GM12891 (cell line): ENCODE results near the gene C1QBP. TPM values are rescaled to one million over a fixed set of nuclear protein-coding genes. Genes with fewer than 3 reads are reported as not detected.

Experiments used
- DNase-seq: peaks from one replicate; pipeline ENCODE4 v3.0.0; 2011; ENCODE audit warnings: low spot score; ENCODE audit not compliant: insufficient read length
- FAIRE-seq: peaks from 2 replicates; lab custom pipeline; 2011; peaks lifted over from hg19 to GRCh38; lab: Jason Lieb, UNC
- PAX5 ChIP-seq: IDR thresholded peaks from 2 replicates; pipeline ENCODE4 v1.6.1; 2011; ENCODE audit warnings: low read length, moderate library complexity, mild to moderate bottlenecking; ENCODE audit not compliant: insufficient read depth, severe bottlenecking
- POLR2A ChIP-seq: IDR thresholded peaks from 2 replicates; pipeline ENCODE4 v1.6.1; 2011; ENCODE audit warnings: low read depth, low read length, control low read depth
- POLR2AphosphoS5 ChIP-seq: IDR thresholded peaks from 2 replicates; pipeline ENCODE4 v1.6.1; 2011; ENCODE audit warnings: low read depth, low read length, control low read depth
- POU2F2 ChIP-seq: IDR thresholded peaks from 2 replicates; pipeline ENCODE4 v1.6.1; 2011; ENCODE audit warnings: low read depth, mild to moderate bottlenecking, control low read depth, low read length, moderate library complexity
- SPI1 ChIP-seq: IDR thresholded peaks from 2 replicates; pipeline ENCODE4 v1.6.1; 2011; ENCODE audit warnings: low read depth, low read length, control low read depth
- TAF1 ChIP-seq: IDR thresholded peaks from 2 replicates; pipeline ENCODE4 v1.6.1; 2011; ENCODE audit warnings: low read depth, low read length, control low read depth
- polyA plus RNA-seq: library from polyadenylated mRNA; unstranded; fragments of >200 nt; gene quantifications from one replicate; pipeline ENCODE4 v1.2.1, GENCODE V29; 2012; ENCODE audit warnings: low read depth, missing spikeins, inconsistent platforms; ENCODE audit not compliant: missing spikeins

Gene C1QBP, protein sequence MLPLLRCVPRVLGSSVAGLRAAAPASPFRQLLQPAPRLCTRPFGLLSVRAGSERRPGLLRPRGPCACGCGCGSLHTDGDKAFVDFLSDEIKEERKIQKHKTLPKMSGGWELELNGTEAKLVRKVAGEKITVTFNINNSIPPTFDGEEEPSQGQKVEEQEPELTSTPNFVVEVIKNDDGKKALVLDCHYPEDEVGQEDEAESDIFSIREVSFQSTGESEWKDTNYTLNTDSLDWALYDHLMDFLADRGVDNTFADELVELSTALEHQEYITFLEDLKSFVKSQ
- 331 TPM for polyA plus RNA-seq

DNA sequence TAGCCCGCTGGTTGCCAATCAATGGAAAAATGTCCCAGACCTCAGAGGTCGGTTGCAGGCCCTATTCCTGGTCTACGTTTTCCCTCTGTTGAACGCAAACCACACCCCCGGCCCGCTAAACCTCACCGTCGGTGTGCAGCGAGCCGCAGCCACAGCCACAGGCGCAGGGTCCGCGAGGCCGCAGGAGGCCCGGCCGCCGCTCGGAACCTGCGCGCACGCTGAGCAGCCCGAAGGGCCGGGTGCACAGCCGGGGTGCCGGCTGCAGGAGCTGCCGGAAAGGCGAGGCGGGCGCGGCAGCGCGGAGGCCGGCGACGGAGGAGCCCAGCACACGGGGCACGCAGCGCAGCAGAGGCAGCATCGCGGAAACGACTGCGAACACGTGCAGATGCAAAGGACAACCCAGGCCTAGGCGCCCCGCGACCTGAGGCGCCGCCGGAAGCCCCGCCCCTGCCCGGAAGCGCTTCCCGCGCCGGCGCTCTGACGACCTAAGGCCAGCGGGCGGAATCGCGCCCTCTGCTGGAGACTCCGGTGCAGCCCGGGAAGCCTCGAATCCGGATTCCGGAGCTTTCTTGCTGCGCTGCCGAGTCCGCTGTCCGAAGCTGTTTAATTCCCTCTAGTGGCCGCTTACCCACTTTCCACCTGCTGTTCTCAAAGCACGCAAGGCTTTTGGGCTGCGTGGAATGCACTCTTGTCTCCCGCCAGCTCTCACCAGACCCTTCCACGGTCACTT is at the start of gene C1QBP:
Gene C1QBP (minus strand): TSS at position 440 of the 730 bp plus-strand sequence. CDS start 82 bp downstream, at position 358.
- TF ChIP-seq POLR2A (peak; percentile 85), POLR2AphosphoS5 (peak; percentile 84), POU2F2 (0 out of 2 replicates have a peak, but pooled peaks have one; percentile 10), PAX5 (peak; percentile 59), TAF1 (peak; percentile 65; the same call in 1 of the 2 replicates), SPI1 (no peak)
- FAIRE-seq = peak; percentile 94
- peak; percentile 88 for DNase-seq

DNA sequence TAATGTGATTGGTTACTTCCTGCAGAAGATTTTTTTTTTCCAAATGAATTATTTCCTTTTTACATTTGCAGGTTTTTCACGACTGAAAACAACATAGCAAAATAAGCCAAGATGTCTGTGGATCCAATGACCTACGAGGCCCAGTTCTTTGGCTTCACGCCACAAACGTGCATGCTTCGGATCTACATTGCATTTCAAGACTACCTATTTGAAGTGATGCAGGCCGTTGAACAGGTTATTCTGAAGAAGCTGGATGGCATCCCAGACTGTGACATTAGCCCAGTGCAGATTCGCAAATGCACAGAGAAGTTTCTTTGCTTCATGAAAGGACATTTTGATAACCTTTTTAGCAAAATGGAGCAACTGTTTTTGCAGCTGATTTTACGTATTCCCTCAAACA is 49.8 kb upstream of the C1QBP start:
- DNase-seq = no peak
- no peak for FAIRE-seq
- TF ChIP-seq TAF1 (no peak), POU2F2 (no peak), POLR2A (no peak), PAX5 (no peak), SPI1 (no peak), POLR2AphosphoS5 (no peak)

DNA sequence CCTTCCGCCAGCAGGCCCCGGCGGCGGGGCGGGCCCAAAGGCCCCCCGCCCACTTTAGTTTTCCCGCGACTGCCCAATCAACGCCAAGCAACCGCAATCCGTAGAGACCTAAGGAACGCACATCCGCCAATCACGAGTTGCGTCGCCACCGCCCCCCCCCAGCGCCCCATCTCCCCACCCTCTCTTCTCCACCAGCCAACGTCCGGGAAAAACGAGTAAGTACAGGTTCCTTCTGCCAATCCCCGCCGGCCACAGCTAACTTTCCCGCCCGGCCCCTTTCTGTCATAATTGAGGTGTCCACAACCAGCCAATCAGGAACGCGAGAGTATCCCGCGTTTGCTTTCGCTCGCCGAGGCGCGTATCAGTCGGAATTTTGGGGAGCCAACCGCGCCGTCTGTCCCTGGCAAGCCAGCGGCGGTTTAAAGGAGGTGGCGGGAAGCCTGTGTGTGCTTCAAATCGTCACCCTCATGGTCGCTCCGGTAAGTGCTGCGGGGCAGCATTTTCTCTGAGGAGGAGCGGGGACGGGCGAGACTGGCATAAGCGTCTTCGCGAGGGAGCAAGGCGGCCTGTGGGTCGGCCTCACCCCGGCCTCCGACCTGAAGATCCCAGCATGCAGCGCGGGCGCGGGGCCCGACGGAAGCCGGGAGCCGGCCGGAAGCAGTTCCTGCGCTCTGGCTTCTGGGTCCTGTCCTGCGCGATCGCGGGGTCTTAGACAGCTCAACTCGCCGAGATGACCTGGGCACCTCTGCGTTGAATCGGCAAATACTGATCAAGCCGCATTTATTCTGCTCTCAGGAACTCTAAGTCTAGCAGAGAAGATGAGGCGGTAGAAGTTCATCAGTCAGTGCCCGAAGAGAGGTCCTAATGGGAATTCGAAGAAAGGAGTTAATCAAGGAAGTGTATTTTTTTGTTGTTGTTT is 47.5 kb upstream of the C1QBP start, which contains the start of gene MIS12:
Gene MIS12 (plus strand): TSS at position 361 of the 919 bp plus-strand sequence. CDS start 2,297 bp downstream, outside the sequence.
- TF ChIP-seq POLR2AphosphoS5 (peak; percentile 87), POLR2A (peak; percentile 83), POU2F2 (peak; percentile 19; the same call in 1 of the 2 replicates), PAX5 (no peak), TAF1 (peak; percentile 54; the same call in 1 of the 2 replicates), SPI1 (no peak)
- peak; percentile 95 for FAIRE-seq
- peak; percentile 89 for DNase-seq

DNA sequence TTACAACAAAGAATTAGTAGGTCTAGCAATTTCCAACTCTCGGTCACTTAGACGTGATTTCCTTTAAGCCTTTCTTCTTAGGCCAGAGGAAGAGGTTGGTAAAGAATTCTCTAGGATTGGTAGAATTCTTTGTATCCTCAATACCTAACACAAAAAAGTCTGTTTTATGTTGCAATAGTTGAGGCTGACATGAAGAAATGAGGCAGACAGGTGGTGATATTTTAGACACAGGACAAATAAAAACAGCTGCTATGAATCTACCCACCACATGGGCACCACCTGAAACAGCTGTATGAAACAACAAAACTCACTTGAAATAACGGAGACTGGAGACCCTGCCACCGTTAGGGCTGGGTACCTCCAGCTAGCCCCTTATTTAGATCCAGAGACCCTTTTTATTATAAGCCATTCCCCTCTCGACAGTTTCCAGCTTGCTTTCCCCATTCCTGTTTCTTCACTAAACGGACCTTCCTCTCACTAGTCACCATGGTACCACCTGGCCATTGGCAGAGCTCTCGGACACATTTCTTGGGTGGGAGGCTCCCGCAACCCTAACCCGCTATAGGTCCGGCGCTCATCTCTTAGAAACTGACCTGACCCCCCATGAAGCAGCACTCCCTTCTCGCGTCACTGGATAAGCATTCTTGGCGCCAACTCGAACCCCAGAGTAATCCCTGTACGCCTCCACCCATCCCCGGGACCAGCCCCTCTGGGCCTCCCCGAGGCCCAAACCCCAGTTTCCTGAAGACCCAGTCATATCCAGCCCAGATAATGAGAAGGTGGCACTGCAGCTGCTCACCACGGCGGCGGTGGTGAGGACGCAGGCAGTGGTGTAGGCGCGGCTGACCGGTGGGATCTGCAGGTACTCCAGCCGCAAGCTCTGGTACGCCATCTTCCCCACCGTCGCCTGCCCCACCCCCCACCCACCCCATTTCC is 46.6 kb upstream of the C1QBP start, which contains the start of gene DERL2:
Gene DERL2 (minus strand): TSS at position 909 of the 936 bp plus-strand sequence. CDS start 17 bp downstream, at position 892.
- FAIRE-seq (no peak), DNase-seq (no peak)
- TF ChIP-seq SPI1 (no peak), PAX5 (no peak), TAF1 (peak; percentile 90), POLR2AphosphoS5 (no peak; the same call in 1 of the 2 replicates), POU2F2 (peak; percentile 45; the same call in 1 of the 2 replicates), POLR2A (peak; percentile 71; the same call in 1 of the 2 replicates)

DNA sequence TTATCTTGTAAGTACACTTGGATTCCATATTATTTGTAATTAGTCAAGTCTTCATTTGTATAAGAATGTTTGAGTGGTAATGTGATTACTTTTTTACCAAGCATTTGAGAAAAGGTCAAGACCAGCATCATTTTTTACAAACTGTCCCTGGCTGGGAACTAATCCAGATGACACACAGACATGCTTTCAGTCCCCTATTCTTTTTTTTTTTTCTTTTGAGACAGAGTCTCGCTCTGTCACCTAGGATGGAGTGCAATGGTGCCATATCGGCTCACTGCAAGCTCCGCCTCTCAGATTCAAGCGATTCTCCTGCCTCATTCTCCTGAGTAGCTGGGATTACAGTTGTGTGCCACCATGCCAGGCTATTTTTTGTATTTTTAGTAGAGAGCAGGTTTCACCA is 42.5 kb upstream of the C1QBP start:
- FAIRE-seq = no peak
- no peak for TF ChIP-seq POU2F2
- TF ChIP-seq POLR2A = no peak
- no peak for TF ChIP-seq TAF1
- TF ChIP-seq PAX5 = no peak
- no peak for TF ChIP-seq POLR2AphosphoS5
- no peak for TF ChIP-seq SPI1
- DNase-seq = no peak

DNA sequence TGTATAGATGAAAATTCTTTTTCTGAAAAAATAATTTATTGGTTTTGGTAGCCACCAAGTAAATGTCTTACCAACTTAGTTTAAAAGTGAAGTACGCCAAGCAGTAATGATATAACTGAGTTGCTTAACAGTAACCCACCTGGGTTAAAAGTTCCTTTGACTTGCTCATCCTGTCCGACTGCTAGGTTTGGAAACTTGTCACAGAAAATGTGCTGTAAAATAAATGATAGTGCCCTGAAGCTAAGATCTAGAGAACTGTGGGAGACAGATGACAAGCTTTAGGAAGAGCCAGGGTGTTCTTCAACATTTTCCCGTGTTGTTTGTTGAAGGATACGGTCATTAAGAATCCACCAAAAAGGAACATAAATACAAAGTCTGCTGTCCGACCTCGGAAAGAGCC is 42.0 kb upstream of the C1QBP start:
- no peak for TF ChIP-seq TAF1
- no peak for TF ChIP-seq POU2F2
- TF ChIP-seq POLR2AphosphoS5 = no peak
- TF ChIP-seq POLR2A = no peak
- TF ChIP-seq SPI1 = no peak
- no peak for TF ChIP-seq PAX5
- FAIRE-seq (no peak), DNase-seq (no peak)

DNA sequence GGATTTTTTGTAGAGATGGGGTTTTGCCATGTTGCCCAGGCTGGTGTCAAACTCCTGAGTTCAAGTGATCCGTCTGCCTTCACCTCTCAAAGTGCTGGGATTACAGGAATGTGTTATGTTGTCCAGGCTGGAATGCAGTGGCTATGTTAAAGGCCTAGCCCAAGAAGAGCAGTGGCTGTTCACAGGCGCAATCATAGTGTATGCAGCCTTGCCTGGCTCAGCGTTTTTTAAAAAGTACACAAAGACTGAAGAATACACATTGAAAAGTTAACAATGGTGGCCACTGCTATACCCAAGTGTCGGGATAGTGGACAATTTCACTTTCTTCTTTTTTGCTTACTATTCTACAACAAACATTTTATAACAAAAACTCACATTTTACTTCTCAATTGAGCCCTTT is 40.0 kb upstream of the C1QBP start:
- no peak for DNase-seq
- TF ChIP-seq SPI1 = no peak
- TF ChIP-seq TAF1 = no peak
- TF ChIP-seq PAX5 = no peak
- TF ChIP-seq POLR2A = no peak
- TF ChIP-seq POLR2AphosphoS5 = no peak
- TF ChIP-seq POU2F2 = no peak
- no peak for FAIRE-seq
